ENCODE measurements around the gene IL1F10.

The IL1F10 gene, protein sequence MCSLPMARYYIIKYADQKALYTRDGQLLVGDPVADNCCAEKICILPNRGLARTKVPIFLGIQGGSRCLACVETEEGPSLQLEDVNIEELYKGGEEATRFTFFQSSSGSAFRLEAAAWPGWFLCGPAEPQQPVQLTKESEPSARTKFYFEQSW

DNA sequence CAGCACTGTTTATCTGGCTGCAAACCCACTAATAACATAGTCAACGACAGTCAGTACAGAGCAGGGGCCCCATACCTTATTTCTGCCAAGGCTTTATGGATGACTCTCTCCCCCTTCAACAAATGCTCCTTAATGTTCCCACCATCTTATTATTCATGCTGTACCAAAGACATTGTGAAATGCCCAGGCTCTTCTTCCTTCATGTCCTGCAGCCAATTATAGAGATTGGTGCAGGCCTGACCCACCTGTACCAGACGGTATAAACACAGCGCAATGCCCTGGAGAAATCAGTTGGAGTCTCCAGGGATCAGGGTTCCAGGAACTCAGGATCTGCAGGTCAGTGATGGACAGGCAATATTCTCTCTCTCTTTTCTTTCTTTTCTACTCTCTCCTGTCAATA lies at the start of gene IL1F10:
IL1F10 (plus strand) TSS at position 290 of the 400 bp plus-strand sequence. CDS start 4,769 bp downstream, outside the sequence.
- DNase-seq (ENCODE audit: low read depth) = no peak

DNA sequence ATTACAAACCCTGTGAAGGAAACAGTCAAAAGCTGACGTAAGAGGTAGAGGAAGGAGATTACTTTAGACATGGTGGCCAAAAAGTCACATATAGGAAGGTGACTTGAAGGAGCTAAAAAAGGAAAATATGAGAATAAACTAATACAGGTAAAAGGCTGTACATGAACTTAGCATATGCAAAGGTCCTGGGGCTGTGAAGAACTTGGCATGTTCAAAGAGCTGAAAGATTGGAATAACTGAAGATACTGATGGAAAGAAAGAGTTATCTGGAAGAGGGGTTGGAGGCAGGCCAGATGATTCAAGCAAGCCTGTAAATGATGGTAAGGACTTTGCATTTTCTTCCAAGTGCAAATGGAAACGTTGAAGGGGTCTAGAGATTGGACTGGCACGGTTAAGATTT lies 49.3 kb upstream of the IL1F10 start:
- no peak for DNase-seq (ENCODE audit: low read depth)

DNA sequence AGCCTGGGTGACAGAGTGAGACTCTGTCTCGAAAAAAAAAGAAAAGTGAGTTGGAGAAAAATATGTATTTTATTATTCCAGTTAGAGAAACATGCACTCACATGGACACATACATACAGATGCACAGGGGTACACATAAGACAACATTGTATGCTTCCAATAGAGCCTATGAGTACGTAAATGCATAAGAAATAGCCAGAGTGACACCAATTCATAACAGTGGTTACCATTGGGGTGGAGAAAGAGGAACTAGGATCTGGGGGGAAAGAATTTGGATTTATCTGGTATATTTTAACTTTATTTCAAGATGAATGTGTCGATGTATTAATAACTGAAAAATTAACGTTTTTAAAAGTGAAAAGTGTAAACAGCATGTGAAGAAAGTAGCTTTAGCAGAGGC lies 46.5 kb upstream of the IL1F10 start:
- DNase-seq (ENCODE audit: low read depth) = no peak

DNA sequence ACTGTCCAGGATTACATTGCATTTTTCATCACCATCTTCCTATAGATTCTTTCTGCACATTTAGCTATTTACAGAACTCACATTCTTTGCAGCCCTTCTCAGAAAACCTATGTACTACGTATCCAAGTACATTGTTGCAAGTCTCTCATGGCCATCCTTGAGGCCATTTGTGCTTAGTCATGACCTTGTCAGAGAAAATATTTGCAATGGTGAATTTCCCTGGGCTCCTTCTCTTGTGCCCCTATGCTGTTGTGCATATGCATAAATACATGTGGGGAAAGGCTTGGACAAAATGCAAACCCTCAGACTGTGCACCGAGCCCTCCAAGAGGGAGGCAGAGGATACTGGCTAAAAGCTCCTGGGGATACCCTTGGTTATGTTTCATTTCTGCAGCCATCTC lies 43.0 kb upstream of the IL1F10 start:
- no peak for DNase-seq (ENCODE audit: low read depth)

DNA sequence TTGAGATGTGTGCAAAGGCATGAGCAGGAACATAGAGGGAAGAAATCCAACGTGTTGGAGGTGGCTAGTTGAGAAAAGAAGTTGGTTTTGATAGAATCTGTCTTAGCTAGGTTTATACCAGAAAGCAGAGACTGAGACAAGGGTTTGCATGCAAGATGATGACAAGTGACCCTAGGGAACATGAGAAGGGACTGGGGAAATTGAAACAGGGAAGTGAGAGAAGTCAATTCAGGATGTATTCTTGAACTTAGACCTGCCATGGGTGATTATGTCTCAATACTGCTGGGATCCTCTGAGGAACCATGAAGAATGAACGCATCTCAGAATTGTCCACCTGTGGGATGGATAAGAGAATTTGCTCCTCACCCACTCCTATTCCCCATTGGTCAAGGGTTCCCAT lies 42.0 kb upstream of the IL1F10 start:
- DNase-seq (ENCODE audit: low read depth) = no peak

DNA sequence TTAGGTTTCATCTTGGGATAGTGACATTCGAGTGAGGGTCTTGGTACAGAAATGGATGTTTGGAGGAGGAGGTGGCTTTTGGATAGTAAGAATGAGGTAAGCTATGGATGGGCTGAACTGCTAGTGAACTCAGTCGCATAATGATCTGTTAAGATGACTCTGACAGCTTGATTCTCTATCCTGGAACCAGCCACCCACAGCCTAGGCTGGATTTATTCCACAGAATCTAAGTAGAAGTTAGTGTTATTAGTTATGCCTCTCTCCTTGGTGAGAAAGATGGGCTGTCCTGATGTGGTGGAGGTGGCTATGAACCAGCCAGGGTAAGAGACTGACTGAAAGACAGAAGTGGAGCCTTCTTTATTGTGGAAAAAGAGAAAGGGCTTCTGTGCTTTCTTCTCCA lies 40.1 kb upstream of the IL1F10 start:
- DNase-seq (ENCODE audit: low read depth) = no peak

DNA sequence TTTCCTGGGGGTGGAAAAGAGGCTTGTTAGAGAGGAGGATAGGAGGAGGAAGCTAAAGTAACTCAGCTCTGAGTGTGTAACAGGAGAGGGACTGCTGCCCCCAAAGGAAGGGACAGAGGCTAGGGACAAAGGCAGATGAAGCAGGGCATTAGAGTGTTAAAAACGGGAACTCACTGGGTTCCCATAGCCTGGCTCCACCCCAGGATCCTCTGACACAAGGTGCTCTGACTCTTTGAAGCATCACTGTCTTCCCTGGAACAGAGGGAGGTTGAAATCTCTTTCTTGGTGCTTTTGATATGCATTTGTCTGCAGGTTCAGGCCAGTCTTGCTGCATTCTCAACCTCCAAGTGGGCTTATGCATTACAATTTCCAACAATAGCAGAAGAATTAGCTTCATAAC lies 39.7 kb upstream of the IL1F10 start:
- no peak for DNase-seq (ENCODE audit: low read depth)

DNA sequence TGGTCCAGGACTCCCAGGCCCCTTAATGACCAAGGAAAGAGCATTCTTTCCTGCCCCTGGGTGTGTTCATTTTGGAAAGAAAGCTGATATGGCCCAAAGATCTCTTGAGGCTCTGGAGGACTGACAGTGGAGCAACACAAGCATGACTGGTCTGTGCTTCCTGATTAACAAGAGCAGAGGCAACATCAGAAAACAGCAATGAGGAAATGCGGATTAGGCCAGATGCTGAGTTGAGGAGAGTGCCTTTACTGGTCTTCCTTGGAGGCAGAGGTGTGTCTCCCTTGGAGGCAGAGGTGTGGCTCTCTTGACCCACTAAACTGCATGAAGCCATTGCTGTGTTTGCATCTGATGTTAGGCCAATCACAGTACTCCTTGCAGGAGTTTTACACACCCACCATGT lies 35.0 kb upstream of the IL1F10 start:
- no peak for DNase-seq (ENCODE audit: low read depth)

DNA sequence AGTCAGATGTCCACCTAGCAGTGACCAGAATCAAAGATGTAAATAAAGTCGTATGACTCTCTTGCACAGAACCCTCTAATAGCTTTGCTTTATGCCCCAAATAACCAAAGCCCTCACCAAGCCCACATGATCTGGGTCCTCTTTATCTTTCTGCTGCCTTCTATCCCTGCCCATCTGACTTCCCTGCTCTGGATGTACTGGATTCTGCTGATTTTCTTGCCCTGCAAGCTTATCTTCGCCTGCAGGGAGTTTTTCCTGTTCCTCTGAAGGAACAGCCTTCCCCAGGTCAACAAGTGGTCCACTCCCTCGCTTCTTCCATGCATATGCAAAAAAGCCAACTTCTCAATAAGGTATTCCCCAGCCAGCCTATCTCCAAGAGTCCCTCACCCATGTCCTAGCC lies 33.8 kb upstream of the IL1F10 start:
- DNase-seq (ENCODE audit: low read depth) = no peak

DNA sequence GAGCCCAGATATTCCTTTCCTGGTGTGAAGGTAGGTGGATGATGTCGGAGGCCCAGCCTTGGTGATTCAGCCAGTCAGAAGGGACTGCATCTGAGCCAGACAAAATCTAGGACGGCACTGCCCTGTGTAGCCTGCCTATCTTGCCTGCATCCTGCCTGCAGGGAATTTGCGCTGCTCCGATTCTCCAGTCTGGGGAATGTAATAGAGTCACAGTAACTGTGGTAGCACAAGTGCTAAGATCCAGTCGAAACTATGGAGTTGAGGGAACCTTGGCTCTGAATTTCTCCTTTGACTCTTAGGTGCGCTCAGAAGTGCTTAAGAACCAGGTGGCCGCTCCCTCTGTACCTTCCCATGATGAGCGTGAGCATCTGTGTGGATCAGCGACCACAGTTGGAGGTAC lies 31.0 kb upstream of the IL1F10 start:
- no peak for DNase-seq (ENCODE audit: low read depth)

DNA sequence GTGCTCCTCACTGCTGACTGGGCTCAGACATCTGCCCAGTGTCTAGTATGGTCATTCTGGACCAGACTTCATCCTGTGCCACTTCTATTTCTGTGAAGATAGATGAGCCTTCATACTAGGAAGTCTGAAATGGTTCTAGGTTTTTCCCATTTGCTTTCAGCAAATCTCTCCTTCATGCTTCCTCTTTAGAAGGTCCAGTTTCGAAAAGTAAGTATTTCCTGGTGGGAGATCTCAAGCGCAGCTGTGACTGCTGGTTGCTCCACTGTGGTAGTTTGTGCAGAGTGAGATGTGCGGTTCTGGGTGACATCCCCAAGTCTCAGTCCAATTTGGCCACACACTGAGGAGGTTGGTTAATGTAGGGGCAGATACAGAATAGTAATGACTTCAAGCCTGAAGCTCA lies 29.5 kb upstream of the IL1F10 start:
- no peak for DNase-seq (ENCODE audit: low read depth)

DNA sequence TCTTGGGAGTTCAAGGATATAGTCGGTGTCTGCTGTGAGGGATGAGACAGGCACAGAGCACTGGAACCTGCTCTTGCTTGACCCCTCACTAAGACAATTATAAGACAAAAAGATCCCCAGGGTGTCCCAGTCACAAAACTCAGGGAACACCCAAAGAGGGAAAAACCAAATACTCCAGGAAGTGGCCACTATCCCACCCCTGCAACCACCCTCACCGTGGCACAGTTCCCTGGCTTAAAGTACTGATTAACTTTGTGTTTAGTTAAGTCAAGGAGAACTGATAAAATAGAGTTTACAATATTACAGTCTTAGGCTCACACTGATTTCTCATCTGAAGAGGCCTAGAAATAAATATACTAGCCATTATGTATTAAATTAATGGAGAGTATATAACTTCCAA lies 28.6 kb upstream of the IL1F10 start:
- no peak for DNase-seq (ENCODE audit: low read depth)

DNA sequence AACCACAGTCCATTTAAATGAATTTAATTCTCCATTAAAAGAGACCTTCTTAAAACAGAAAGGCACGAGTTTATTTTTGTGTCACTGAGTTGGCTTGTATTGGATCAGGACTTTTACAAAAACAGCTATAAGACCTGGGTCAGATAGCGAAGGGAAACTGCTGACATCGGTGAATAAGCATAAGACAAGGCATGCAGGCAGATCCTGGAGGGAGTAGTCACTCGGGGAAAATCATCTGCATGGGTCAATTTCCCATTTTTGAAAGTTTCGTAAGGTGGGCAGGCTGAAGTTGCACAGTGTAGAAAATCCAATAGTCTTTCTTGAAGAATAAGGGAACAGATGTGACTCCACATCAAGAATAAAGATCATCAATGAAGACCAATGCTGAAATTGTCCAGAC lies 28.1 kb upstream of the IL1F10 start:
- DNase-seq (ENCODE audit: low read depth) = no peak

DNA sequence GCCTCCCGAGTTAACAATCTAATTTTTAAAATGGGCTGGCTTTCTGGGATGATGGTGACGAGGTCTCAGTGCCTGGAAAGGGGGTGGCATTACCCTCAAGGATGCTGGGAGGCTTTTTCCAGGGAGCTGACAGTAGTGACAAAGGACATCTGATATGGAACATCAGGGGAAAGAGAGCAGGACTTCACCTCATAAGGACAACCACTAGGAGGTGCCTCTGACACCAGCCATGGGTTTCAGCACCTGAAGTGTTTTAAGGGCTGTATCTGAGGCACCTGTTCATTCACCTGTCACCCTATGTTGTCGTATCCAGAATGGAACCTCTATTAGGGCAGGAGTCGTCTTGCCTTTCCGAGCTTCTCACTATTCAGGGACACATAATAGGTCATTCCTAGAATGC lies 25.9 kb upstream of the IL1F10 start:
- DNase-seq (ENCODE audit: low read depth) = no peak

DNA sequence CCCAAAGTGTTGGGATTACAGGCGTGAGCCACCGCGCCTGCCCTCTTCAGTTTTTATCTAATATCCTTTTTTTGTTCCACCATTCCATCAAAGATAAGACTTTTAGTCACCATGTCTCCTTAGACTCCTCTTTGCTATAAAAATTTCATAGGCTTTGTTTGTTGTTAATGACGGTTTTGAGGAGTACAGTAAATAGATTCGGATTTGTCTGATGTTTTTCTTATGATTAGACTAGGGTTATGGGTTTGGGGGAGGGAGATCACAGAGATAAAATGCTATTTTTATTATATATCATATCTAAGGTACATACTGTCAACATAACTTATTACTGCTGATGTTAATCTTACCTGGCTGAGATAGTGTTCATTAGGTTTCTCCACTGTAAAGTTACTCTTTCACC lies 21.3 kb upstream of the IL1F10 start:
- no peak for DNase-seq (ENCODE audit: low read depth)

DNA sequence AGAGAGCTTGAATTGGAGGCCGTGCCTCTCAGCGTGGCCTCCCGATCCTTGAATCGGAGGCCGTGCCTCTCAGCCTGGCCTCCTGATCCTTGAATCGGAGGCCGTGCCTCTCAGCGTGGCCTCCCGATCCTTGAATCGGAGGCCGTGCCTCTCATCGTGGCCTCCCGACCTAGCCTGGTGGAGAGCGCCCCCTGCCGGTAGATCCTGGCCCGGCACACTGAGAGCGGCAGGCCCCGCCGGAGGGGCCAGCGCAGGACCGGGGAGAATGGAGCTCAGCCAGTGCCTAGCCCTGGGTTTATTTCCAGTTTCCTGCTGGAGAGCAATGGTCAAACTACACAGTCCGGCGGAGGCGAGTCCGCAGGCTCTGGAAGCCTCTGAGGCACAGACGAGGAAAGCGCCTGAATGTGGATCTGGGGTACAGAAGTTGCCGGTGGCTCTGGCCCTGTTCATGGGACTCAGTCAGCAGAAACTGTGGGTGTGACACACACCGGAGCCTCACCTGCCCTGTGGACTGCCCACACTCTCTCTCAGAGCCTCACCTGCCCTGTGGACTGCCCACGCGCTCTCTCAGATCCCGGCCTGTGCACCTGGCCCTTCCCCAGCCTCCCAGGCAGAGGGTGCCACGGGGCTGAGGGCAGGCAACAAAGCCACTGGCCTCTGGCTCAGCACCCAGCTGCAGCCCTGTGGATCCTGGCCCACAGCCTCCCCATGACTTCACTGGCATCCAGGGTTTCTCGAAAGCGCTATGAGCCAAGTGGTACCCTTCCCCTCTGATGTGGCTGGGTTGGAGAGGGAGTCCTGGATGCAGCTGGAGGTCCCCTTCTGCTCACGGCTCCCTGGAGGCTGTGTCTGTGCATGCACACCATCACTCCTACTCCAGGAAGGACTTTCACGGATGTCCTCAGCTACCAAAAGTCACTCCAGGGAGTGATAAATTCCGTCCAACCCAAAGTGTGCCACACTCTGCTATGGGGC lies 16.6 kb upstream of the IL1F10 start:
- no peak for DNase-seq (ENCODE audit: low read depth)

DNA sequence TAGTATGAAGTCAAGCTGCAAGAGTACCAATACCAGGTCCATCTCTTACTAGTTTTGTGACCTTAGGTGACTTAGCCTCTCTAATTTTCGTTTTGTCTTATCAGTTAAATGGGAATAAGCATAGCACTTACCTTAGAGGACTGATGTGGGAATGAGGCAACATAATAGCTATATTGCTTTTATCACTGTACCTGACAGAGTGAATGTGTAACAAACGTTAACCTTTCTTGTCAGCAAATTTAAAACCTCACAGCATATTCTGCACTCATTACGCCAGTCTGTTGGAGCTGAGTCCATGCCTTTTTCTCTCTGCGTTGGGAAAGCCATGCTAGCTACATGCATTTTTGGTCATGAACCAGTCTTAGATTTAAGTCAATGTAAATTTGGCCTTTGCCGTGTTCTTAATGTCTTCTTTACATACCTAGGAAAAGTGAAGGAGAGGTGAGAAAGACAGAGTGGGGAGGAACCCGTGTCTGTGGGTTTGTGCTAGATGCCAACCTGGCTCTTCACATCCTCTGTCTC lies 15.3 kb upstream of the IL1F10 start, which contains the start of gene IL36B:
IL36B (minus strand) TSS at position 472 of the 522 bp plus-strand sequence.
- DNase-seq (ENCODE audit: low read depth) = no peak

DNA sequence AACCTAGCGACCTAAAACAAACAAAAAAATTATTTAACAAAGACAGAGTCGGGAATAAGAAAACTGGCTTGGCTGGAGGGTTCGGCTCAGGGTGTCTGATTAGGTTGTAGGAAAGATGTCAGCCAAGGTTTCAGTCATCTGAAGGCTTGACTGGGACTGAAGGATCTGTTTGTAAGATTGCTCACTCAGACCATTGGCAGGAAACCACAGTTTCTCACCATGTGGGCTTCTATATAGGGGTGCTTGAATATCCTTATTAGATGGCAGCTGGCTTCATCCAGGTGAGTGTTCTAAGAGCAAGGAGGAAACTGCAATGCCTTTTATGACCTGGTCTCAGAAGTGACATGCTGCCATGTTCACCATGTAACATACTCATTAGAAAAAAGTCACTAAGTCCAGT lies 14.1 kb upstream of the IL1F10 start:
- no peak for DNase-seq (ENCODE audit: low read depth)

DNA sequence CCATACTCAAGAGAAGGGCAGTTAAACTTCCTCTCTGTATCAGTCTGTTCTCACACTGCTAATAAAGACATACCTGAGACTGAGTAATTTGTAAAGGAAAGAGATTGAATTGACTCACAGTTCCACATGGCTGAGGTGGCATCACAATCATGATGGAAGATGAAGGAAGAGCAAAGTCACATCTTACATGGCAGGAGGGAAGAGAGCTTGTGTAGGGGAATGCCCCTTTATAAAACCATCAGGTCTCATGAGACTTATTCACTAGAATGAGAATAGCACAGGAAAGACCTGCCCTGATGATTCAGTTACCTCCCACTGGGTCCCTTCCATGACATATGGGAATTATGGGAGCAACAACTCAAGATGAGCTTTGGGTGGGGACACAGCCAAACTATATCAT lies 13.7 kb upstream of the IL1F10 start:
- DNase-seq (ENCODE audit: low read depth) = no peak

DNA sequence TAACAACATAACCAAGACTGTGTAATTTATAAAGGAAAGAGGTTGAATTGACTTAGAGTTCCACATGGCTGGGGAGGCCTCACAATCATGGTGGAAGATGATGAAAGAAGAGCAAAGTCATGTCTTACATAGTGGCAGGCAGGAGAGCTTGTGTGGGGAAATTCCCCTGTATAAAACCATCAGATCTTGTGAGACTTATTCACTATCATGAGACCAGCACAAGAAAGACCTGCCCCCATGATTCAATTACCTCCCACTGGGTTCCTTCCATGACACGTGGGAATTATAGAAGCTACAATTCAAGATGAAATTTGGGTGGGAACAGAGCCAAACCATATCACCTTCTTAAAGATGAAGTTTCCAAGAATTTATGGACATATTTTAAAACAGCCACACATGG lies 11.2 kb upstream of the IL1F10 start:
- DNase-seq (ENCODE audit: low read depth) = no peak

DNA sequence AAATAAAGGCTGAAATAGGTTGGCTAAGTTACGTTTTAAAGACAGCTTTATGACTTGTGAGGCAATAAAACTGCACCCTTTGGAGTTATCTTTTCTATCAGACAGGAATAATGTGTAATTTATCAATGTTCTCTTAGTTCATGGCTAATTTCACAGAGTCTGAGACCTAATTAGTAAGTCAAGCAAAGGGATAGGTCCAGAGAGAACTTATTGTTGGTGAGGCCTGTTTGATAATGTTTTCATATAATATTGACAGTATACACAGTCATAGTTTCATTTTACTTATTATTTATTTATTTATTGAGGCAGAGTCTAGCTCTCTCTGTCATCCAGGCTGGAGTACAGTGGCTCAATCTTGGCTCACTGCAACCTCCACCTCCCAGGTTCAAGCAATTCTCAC lies 10.7 kb upstream of the IL1F10 start:
- DNase-seq (ENCODE audit: low read depth) = no peak

DNA sequence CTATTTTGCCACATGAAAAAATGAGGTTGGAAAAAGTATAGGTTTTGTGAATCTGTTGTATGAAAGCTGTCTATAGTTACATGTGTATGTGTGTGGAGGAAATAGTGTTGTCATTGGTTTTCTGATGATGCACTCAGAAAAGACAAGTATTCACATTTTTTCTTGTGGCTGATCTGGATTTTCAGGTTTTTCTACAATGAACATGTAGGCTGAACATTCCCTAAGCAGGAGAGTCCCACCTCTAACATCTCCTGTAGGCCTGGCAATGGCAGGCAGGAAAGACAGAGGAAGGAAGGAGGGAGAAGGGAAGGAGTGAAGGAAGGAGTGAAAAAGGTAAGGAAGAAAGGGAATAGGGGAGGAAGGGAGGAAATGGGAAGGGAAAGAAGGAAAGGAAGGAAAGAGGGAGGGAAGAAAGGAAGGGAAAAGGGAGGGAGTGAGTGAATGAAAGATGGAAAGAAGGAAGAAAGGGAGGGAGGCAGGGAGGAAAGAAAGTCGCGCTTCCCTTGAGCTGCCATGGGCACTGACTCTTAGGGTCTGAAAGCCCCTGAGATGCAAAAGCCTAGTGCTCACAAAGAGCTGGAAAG lies 9.3 kb upstream of the IL1F10 start:
- no peak for DNase-seq (ENCODE audit: low read depth)
